ENCODE results near the gene PPM1N.

PPM1N gene

GRCh38 chr19:45485305-45486077, 12.8 kb upstream of the PPM1N start:
- no peak overlapping the region for H3K9ac ChIP-seq
- peak overlapping the region; percentile 97 for H2AFZ ChIP-seq
- peak; percentile 74 for TF ChIP-seq CTCF (IDR thresholded peaks at IDR 0.05)
- H3K4me1 ChIP-seq, result peaks cover 3% of the 10 kb centered on the region
- H3K36me3 ChIP-seq (ENCODE audit: control insufficient read depth, insufficient read depth, low read length), result no peaks in the 10 kb centered on the region
- no peaks in the 10 kb centered on the region for H3K79me2 ChIP-seq
- peak overlapping the region; percentile 80 for H3K4me3 ChIP-seq (ENCODE audit: low read depth, low read length)
- H3K9me3 ChIP-seq (ENCODE audit: control insufficient read depth, low read length), result no peaks in the 10 kb centered on the region
- H3K4me2 ChIP-seq (ENCODE audit: low read length), result peak overlapping the region; percentile 96
- peak overlapping the region; percentile 86 for H3K27ac ChIP-seq
- H3K27me3 ChIP-seq (ENCODE audit: control insufficient read depth, insufficient read depth, low read length), result no peaks in the 10 kb centered on the region

- Histone ChIP-seq H2AFZ (no peak overlapping the region), H3K27ac (no peak overlapping the region), H3K4me1 (peaks cover 6% of the 10 kb centered on the region), H3K4me2 (ENCODE audit: low read length) (no peak overlapping the region), H3K36me3 (ENCODE audit: control insufficient read depth, insufficient read depth, low read length) (no peaks in the 10 kb centered on the region), H3K4me3 (ENCODE audit: low read depth, low read length) (no peak overlapping the region), H3K27me3 (ENCODE audit: control insufficient read depth, insufficient read depth, low read length) (no peaks in the 10 kb centered on the region), H3K79me2 (no peaks in the 10 kb centered on the region), H3K9me3 (ENCODE audit: control insufficient read depth, low read length) (no peaks in the 10 kb centered on the region), H3K9ac (no peak overlapping the region)
- no peak for TF ChIP-seq CTCF (IDR thresholded peaks at IDR 0.05)
Measured at GRCh38 chr19:45488708-45489107, 9.5 kb upstream of the PPM1N start.

- H3K9ac ChIP-seq, result no peak overlapping the region
- no peak overlapping the region for H3K27ac ChIP-seq
- H3K4me1 ChIP-seq, result peaks cover 6% of the 10 kb centered on the region
- no peak overlapping the region for H3K4me3 ChIP-seq (ENCODE audit: low read depth, low read length)
- H3K4me2 ChIP-seq (ENCODE audit: low read length), result no peak overlapping the region
- no peak overlapping the region for H2AFZ ChIP-seq
- H3K9me3 ChIP-seq (ENCODE audit: control insufficient read depth, low read length), result no peaks in the 10 kb centered on the region
- H3K79me2 ChIP-seq, result no peaks in the 10 kb centered on the region
- H3K27me3 ChIP-seq (ENCODE audit: control insufficient read depth, insufficient read depth, low read length), result no peaks in the 10 kb centered on the region
- no peak for TF ChIP-seq CTCF (IDR thresholded peaks at IDR 0.05)
- no peaks in the 10 kb centered on the region for H3K36me3 ChIP-seq (ENCODE audit: control insufficient read depth, insufficient read depth, low read length)
Measured at GRCh38 chr19:45489216-45489855, 8.9 kb upstream of the PPM1N start.

GRCh38 chr19:45492137-45492626, 6.1 kb upstream of the PPM1N start:
- H3K27ac ChIP-seq, result no peak overlapping the region

More at GRCh38 chr19:45492137-45492626, 6.1 kb upstream of the PPM1N start:
- H3K4me1 ChIP-seq, result peaks cover 9% of the 10 kb centered on the region
- H3K9ac ChIP-seq, result no peak overlapping the region
- H2AFZ ChIP-seq, result peak overlapping the region; percentile 57
- H3K79me2 ChIP-seq, result no peaks in the 10 kb centered on the region
- peak overlapping the region; percentile 78 for H3K4me2 ChIP-seq (ENCODE audit: low read length)
- peak overlapping the region; percentile 72 for H3K4me3 ChIP-seq (ENCODE audit: low read depth, low read length)
- no peaks in the 10 kb centered on the region for H3K36me3 ChIP-seq (ENCODE audit: control insufficient read depth, insufficient read depth, low read length)
- H3K27me3 ChIP-seq (ENCODE audit: control insufficient read depth, insufficient read depth, low read length), result no peaks in the 10 kb centered on the region
- no peak for TF ChIP-seq CTCF (IDR thresholded peaks at IDR 0.05)
- no peaks in the 10 kb centered on the region for H3K9me3 ChIP-seq (ENCODE audit: control insufficient read depth, low read length)

Data from parathyroid adenoma (tissue), 2 donors.